DND-41 (cell line): Measurements from ENCODE around the gene ACRV1.

Experiments
- ATAC-seq: fragments of 200-7000 bp; cut with Tn5 transposase; 3 replicates; pipeline ENCODE4 v1.9.1; 2021; ENCODE audit warnings: low read depth; ENCODE audit not compliant: insufficient read depth
- DNase-seq: peaks from one replicate; pipeline ENCODE4 v3.0.0-alpha.2; 2020
- H2AFZ ChIP-seq: 2 replicates; pipeline ENCODE4 v1.6.0; 2012; ENCODE audit warnings: low read depth, low read length
- H3K27ac ChIP-seq: 2 replicates; pipeline ENCODE4 v1.5.1; 2012; ENCODE audit warnings: low read length, inconsistent platforms
- H3K27me3 ChIP-seq: fragments of 200-600 bp; sonication (generic); 2 replicates; pipeline ENCODE4 v1.6.0; 2012; ENCODE audit warnings: low read length, mild to moderate bottlenecking, inconsistent platforms; ENCODE audit not compliant: insufficient read depth, poor library complexity
- H3K36me3 ChIP-seq: 2 replicates; pipeline ENCODE4 v1.5.1; 2012; ENCODE audit warnings: low read length, inconsistent platforms; ENCODE audit not compliant: insufficient read depth
- H3K4me1 ChIP-seq: 2 replicates; pipeline ENCODE4 v1.5.1; 2012; ENCODE audit warnings: mild to moderate bottlenecking, low read length; ENCODE audit not compliant: insufficient read depth
- H3K4me2 ChIP-seq: 2 replicates; pipeline ENCODE4 v1.6.0; 2012; ENCODE audit warnings: mild to moderate bottlenecking, moderate library complexity, low read length, inconsistent platforms; ENCODE audit not compliant: insufficient read depth
- H3K4me3 ChIP-seq, 2 experiments: fragments of 200-600 bp in 1 of 2; shearing (Covaris generic) in 1 of 2; 2 replicates each; pipeline ENCODE4 v1.5.1; 2012 to 2016; ENCODE audit warnings: inconsistent platforms in 2 of 2, low read length in 2 of 2, mild to moderate bottlenecking in 2 of 2, low read depth in 1 of 2, moderate library complexity in 1 of 2
- H3K79me2 ChIP-seq: 2 replicates; pipeline ENCODE4 v1.6.0; 2012; ENCODE audit warnings: low read length, inconsistent platforms; ENCODE audit not compliant: insufficient read depth
- H3K9ac ChIP-seq: 2 replicates; pipeline ENCODE4 v1.6.0; 2012; ENCODE audit warnings: low read depth, mild to moderate bottlenecking, inconsistent platforms, low read length, moderate library complexity
- H3K9me3 ChIP-seq: 2 replicates; pipeline ENCODE4 v1.5.1; 2012; ENCODE audit warnings: low read length, moderate library complexity, mild to moderate bottlenecking, inconsistent platforms; ENCODE audit not compliant: insufficient read depth, severe bottlenecking
- H4K20me1 ChIP-seq: 2 replicates; pipeline ENCODE4 v1.6.0; 2012; ENCODE audit warnings: low read length; ENCODE audit not compliant: insufficient read depth
- CTCF ChIP-seq: IDR thresholded peaks from 2 replicates; pipeline ENCODE4 v1.5.1; 2012; ENCODE audit warnings: borderline replicate concordance, low read length, moderate library complexity, mild to moderate bottlenecking; ENCODE audit not compliant: poor library complexity, severe bottlenecking; ENCODE audit errors: extremely low read depth
- EZH2 ChIP-seq: IDR thresholded peaks from 3 replicates; pipeline ENCODE4 v1.6.1; 2012; ENCODE audit warnings: borderline replicate concordance, low read depth, mild to moderate bottlenecking, moderate library complexity, low read length, inconsistent platforms; ENCODE audit not compliant: severe bottlenecking

The ACRV1 gene

DNA sequence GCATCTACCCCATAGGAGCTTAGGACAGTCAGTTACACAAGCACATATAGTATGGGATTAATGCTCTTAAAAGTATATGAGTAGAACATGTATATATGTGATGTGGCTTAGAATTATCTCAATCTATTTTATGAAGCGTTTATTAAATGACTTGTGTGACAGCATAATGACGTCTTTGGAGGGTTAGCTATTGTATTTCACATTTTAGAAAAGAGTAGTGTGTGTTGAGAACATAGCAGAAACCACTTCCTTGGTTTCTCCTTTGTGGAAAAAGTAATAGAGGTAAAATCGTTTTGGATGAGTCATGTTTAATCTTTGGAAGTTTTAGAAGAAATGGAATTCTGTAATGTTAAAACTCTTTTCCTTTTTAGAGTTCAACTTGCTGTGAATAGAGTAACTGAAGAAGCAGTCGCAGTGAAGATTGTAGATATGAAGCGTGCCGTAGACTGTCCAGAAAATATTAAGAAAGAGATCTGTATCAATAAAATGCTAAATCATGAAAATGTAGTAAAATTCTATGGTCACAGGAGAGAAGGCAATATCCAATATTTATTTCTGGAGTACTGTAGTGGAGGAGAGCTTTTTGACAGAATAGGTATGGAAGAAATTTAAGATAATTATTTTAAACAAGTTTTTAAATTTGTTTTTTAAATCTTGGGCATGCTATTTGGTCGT lies 53.3 kb downstream of the ACRV1 start:
- peak overlapping the region; percentile 72 to 95 for H3K4me3 ChIP-seq
- H2AFZ ChIP-seq, result no peak overlapping the region
- DNase-seq (no peak), ATAC-seq (no peak)
- H3K4me2 ChIP-seq, result peak overlapping the region; percentile 99
- H3K36me3 ChIP-seq, result peaks cover 58% of the 10 kb centered on the region
- peaks cover 34% of the 10 kb centered on the region; the same call in 1 of the 2 replicates for H4K20me1 ChIP-seq
- TF ChIP-seq CTCF (no peak), EZH2 (no peak)
- H3K79me2 ChIP-seq, result peaks cover 82% of the 10 kb centered on the region
- peak overlapping the region; percentile 92 for H3K9ac ChIP-seq
- no peaks in the 10 kb centered on the region for H3K27me3 ChIP-seq
- peaks cover 59% of the 10 kb centered on the region for H3K4me1 ChIP-seq
- peak overlapping the region; percentile 99 for H3K27ac ChIP-seq
- H3K9me3 ChIP-seq, result no peaks in the 10 kb centered on the region

GRCh38 chr11:125626288-125626950 lies 54.2 kb downstream of the ACRV1 start:
- TF ChIP-seq CTCF, result peak; percentile 65
- TF ChIP-seq EZH2, result no peak
- H3K4me3 ChIP-seq, result peak overlapping the region; percentile 72 to 95
- H3K9ac ChIP-seq, result peak overlapping the region; percentile 92
- peaks cover 72% of the 10 kb centered on the region for H3K79me2 ChIP-seq
- DNase-seq (peak; percentile 70), ATAC-seq (peak; percentile 58)
- H4K20me1 ChIP-seq, result peaks cover 30% of the 10 kb centered on the region; the same call in 1 of the 2 replicates
- H2AFZ ChIP-seq, result peak overlapping the region; percentile 98
- H3K36me3 ChIP-seq, result peaks cover 57% of the 10 kb centered on the region
- no peaks in the 10 kb centered on the region for H3K27me3 ChIP-seq
- H3K27ac ChIP-seq, result peak overlapping the region; percentile 99
- H3K4me2 ChIP-seq, result peak overlapping the region; percentile 99
- no peaks in the 10 kb centered on the region for H3K9me3 ChIP-seq
- H3K4me1 ChIP-seq, result peaks cover 56% of the 10 kb centered on the region

DNA sequence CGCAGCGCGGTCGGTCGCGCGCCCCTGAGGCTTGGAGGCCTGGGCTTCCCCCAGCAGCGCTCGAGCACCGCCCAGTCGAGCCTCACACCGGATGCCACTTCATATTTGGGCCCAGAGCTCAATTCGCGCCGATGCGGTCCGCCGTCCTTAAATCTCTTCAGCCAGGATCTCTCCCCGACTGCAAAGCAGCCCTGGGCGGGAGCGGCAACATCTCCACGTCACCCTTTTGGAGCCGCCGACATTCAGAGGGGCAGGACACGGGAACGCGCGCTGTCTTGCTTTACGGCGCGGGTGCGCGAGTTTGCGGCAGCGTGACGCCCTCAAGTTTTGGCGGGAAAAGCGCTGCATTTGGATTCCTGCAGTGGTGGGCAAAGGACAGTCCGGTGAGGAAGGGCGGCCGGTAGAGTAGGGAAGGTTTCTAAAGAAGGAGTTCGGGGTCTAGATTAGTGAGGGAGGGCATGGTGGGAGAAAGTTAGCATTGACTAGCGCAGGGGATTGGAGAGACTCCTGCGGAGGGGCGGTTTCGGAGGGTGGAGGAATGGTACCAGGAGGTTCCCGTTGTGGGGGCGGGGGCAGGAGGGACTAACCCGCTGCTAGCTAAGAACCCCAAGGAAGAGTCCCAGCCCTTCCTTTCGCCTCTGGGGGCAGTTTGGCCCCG lies 54.9 kb downstream of the ACRV1 start:
- Histone ChIP-seq H3K27me3 (no peaks in the 10 kb centered on the region), H3K9me3 (no peaks in the 10 kb centered on the region), H3K36me3 (peaks cover 57% of the 10 kb centered on the region), H3K4me2 (peak overlapping the region; percentile 99), H3K27ac (peak overlapping the region; percentile 99), H3K4me3 (peak overlapping the region; percentile 72 to 95), H3K9ac (peak overlapping the region; percentile 92), H3K79me2 (peaks cover 66% of the 10 kb centered on the region), H2AFZ (peak overlapping the region; percentile 98), H4K20me1 (peaks cover 27% of the 10 kb centered on the region; the same call in 1 of the 2 replicates), H3K4me1 (peaks cover 51% of the 10 kb centered on the region)
- peak; percentile 92 for DNase-seq
- no peak for TF ChIP-seq EZH2
- no peak for TF ChIP-seq CTCF
- peak; percentile 81 for ATAC-seq
